CD14-positive monocyte (primary cell): ENCODE data around the gene SLIT3. TPM values are rescaled to one million over a fixed set of nuclear protein-coding genes. Genes with fewer than 3 reads are reported as not detected.

Experiments used
- DNase-seq, 3 donors: peaks; one replicate each; pipeline ENCODE4 v3.0.0-alpha.2; 2011 to 2022
- H2AFZ ChIP-seq: 2 replicates; pipeline ENCODE4 v1.6.0; 2012; ENCODE audit warnings: mild to moderate bottlenecking, low read depth, low read length, inconsistent platforms; ENCODE audit not compliant: insufficient read depth, poor library complexity, severe bottlenecking
- H3K27ac ChIP-seq, 2 donors: 1 replicate in 1 of 2; 2 replicates in 1 of 2; pipeline ENCODE4 v1.5.1; 2012 to 2013; ENCODE audit warnings: low read length in 2 of 2, control low read depth in 1 of 2, inconsistent platforms in 1 of 2, low read depth in 1 of 2, mild to moderate bottlenecking in 1 of 2
- H3K27me3 ChIP-seq, 2 donors: one replicate each; pipeline versions ENCODE4 v1.6.0 to v1.6.1; 2011 to 2013; ENCODE audit warnings: low read length in 2 of 2; ENCODE audit not compliant: control insufficient read depth in 2 of 2, insufficient read depth in 2 of 2
- H3K36me3 ChIP-seq, 2 donors: replicated peaks in 1 of 2; 1 replicate in 1 of 2; 2 replicates in 1 of 2; pipeline versions ENCODE4 v1.5.1 to v1.6.1; 2012 to 2013; ENCODE audit warnings: low read length in 2 of 2, control low read depth in 1 of 2, inconsistent platforms in 1 of 2, mild to moderate bottlenecking in 1 of 2; ENCODE audit not compliant: insufficient read depth in 2 of 2, control insufficient read depth in 1 of 2
- H3K4me1 ChIP-seq, 2 donors: 1 replicate in 1 of 2; 2 replicates in 1 of 2; pipeline versions ENCODE4 v1.5.1 to v1.6.1; 2012 to 2013; ENCODE audit warnings: low read length in 2 of 2, control low read depth in 1 of 2, inconsistent platforms in 1 of 2, mild to moderate bottlenecking in 1 of 2, moderate library complexity in 1 of 2; ENCODE audit not compliant: insufficient read depth in 2 of 2, control insufficient read depth in 1 of 2
- H3K4me2 ChIP-seq: replicated peaks from 2 replicates; pipeline ENCODE3; 2012; ENCODE audit warnings: low read length, moderate library complexity, mild to moderate bottlenecking; ENCODE audit not compliant: poor library complexity, severe bottlenecking; ENCODE audit errors: extremely low read depth
- H3K4me3 ChIP-seq, 3 experiments: fragments of 200-600 bp in 1 of 3; sonication (generic) in 1 of 3; replicated peaks in 1 of 3; 1 replicate in 2 of 3; 2 replicates in 1 of 3; pipeline ENCODE4 v1.5.1; 2011 to 2013; ENCODE audit warnings: low read length in 3 of 3, mild to moderate bottlenecking in 3 of 3, control low read depth in 2 of 3, low read depth in 2 of 3, inconsistent platforms in 1 of 3, moderate library complexity in 1 of 3
- H3K79me2 ChIP-seq: 2 replicates; pipeline ENCODE4 v1.6.0; 2012; ENCODE audit warnings: mild to moderate bottlenecking, control low read depth, inconsistent platforms, low read length, moderate library complexity; ENCODE audit not compliant: insufficient read depth
- H3K9ac ChIP-seq: 2 replicates; pipeline ENCODE4 v1.6.0; 2017; ENCODE audit warnings: low read length, mild to moderate bottlenecking; ENCODE audit not compliant: insufficient read depth, poor library complexity, severe bottlenecking
- H3K9me3 ChIP-seq, 2 donors: replicated peaks in 1 of 2; 1 replicate in 1 of 2; 2 replicates in 1 of 2; pipeline versions ENCODE4 v1.5.1 to v1.6.1; 2012 to 2013; ENCODE audit warnings: low read length in 2 of 2, control low read depth in 1 of 2; ENCODE audit not compliant: control insufficient read depth in 1 of 2, insufficient read depth in 1 of 2
- H4K20me1 ChIP-seq: 2 replicates; pipeline ENCODE4 v1.6.0; 2012; ENCODE audit warnings: mild to moderate bottlenecking, low read length, control low read depth, moderate library complexity; ENCODE audit not compliant: insufficient read depth
- H3K27ac Mint-ChIP-seq, 7 donors: one replicate each; pipeline ENCODE4 v1.8.0; 2020; ENCODE audit warnings: mild to moderate bottlenecking in 7 of 7, mixed read lengths in 7 of 7, moderate library complexity in 6 of 7, inconsistent platforms in 2 of 7
- H3K27me3 Mint-ChIP-seq, 3 donors: one replicate each; pipeline ENCODE4 v1.8.0; 2021 to 2022; ENCODE audit warnings: low read depth in 3 of 3, mild to moderate bottlenecking in 3 of 3, mixed read lengths in 3 of 3, moderate library complexity in 3 of 3, inconsistent platforms in 1 of 3
- H3K36me3 Mint-ChIP-seq, 2 donors: one replicate each; pipeline ENCODE4 v1.8.0; 2020; ENCODE audit warnings: mixed read lengths in 2 of 2, inconsistent platforms in 1 of 2, mild to moderate bottlenecking in 1 of 2
- H3K4me1 Mint-ChIP-seq: one replicate; pipeline ENCODE4 v1.8.0; 2020; ENCODE audit warnings: mild to moderate bottlenecking, mixed read lengths
- H3K4me3 Mint-ChIP-seq, 2 donors: one replicate each; pipeline ENCODE4 v1.8.0; 2020; ENCODE audit warnings: mild to moderate bottlenecking in 2 of 2, mixed read lengths in 2 of 2, moderate library complexity in 1 of 2
- H3K9me3 Mint-ChIP-seq, 7 donors: one replicate each; pipeline ENCODE4 v1.8.0; 2020 to 2022; ENCODE audit warnings: mixed read lengths in 7 of 7, mild to moderate bottlenecking in 6 of 7, moderate library complexity in 6 of 7, inconsistent platforms in 2 of 7
- WGBS: methylation state at CpG from one replicate; pipeline ENCODE4 v1.1.5; 2013; ENCODE audit warnings: missing lambda C conversion rate; ENCODE audit not compliant: insufficient coverage; 5-methylcytosine and 5-hydroxymethylcytosine counted together
- intact Hi-C, 2 donors: fragments of 100-400 bp; cut with micrococcal nuclease; formaldehyde crosslinking; loops; one replicate each; pipeline versions ENCODE4 v1.15.0 to v1.15.1; 2023
- polyA plus RNA-seq, 3 donors: library from polyadenylated mRNA; depleted of rRNA in 1 of 3; unstranded in 2 of 3; stranded (reverse) in 1 of 3; fragments of 300-500 nt in 2 of 3; fragments of >200 nt in 1 of 3; fragmentation: Illumina TruSeq in 2 of 3; gene quantifications; 1 replicate in 2 of 3; 2 replicates in 1 of 3; pipeline ENCODE4 v1.2.3, GENCODE V29; 2012 to 2021
- TF ChIP-seq, protein P1 (sequence below): fragments of 200-600 bp; IDR thresholded peaks from one replicate; pipeline ENCODE4 v1.8.0; 2022; ENCODE audit warnings: antibody characterized with exemption, mild to moderate bottlenecking

Gene SLIT3
- polyA plus RNA-seq, 3 donors = not detected

DNA sequence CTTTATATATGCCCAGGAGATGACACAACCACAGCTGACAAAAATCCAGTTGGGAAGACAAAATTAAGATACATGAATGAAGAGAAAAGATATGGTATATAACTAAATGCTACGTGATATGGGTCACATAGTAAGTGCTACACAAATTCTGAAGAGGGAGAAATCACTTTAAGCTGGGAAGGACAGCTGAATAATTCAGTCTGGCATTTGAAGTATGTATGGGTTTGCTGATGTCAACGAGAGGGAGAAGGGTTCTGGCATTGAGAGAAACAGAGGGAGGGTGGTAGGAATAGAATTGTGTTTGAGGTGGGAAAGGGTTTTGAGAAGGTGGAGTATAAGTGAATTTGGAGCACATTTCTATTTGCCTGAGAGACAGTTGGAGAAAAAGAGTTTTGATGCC lies 6.7 kb upstream of the SLIT3 start:
- WGBS = 44% methylated on average over 2 of the region's 2 CpGs
- no peaks in the 10 kb centered on the region for H3K36me3 Mint-ChIP-seq
- H3K27me3 Mint-ChIP-seq = peaks cover 8 to 16% (median 8%) of the 10 kb centered on the region in 3 donors
- intact Hi-C loops = no loop called here
- Histone ChIP-seq H3K9ac (no peak overlapping the region), H3K9me3 (no peaks in the 10 kb centered on the region), H3K27ac (no peak overlapping the region), H3K27me3 (no peaks in the 10 kb centered on the region), H3K79me2 (no peaks in the 10 kb centered on the region), H3K4me1 (no peaks in the 10 kb centered on the region), H3K36me3 (no peaks in the 10 kb centered on the region), H2AFZ (no peak overlapping the region), H3K4me2 (no peak overlapping the region), H3K4me3 (no peak overlapping the region), H4K20me1 (no peaks in the 10 kb centered on the region)
- TF ChIP-seq, protein P1, sequence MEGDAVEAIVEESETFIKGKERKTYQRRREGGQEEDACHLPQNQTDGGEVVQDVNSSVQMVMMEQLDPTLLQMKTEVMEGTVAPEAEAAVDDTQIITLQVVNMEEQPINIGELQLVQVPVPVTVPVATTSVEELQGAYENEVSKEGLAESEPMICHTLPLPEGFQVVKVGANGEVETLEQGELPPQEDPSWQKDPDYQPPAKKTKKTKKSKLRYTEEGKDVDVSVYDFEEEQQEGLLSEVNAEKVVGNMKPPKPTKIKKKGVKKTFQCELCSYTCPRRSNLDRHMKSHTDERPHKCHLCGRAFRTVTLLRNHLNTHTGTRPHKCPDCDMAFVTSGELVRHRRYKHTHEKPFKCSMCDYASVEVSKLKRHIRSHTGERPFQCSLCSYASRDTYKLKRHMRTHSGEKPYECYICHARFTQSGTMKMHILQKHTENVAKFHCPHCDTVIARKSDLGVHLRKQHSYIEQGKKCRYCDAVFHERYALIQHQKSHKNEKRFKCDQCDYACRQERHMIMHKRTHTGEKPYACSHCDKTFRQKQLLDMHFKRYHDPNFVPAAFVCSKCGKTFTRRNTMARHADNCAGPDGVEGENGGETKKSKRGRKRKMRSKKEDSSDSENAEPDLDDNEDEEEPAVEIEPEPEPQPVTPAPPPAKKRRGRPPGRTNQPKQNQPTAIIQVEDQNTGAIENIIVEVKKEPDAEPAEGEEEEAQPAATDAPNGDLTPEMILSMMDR = no peak
- no peak for DNase-seq
- H3K27ac Mint-ChIP-seq = no peak overlapping the region
- H3K4me3 Mint-ChIP-seq = no peak overlapping the region
- no peaks in the 10 kb centered on the region for H3K4me1 Mint-ChIP-seq
- H3K9me3 Mint-ChIP-seq = peaks cover 0 to 3% (median 0%) of the 10 kb centered on the region in 7 donors

DNA sequence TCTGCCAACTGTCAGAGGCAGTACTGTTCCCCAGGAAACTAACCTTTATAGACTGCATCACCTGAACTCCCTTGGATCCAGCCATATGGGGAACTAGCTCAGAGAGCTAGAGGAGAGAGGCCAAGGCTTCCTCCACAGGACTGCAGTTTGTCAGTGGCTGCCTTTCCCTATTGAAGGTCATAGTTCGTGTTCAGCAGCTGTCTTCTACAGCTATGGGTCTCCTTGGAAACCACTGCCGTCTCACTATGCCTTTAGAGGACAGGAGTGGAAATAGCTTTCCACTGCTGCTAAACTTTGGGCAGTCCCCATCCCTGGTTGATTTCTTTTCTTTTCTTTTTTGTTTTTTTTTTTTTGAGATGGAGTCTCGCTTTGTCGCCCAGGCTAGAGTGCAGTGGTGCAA lies 4.4 kb upstream of the SLIT3 start:
- Histone ChIP-seq H2AFZ (no peak overlapping the region), H3K4me3 (no peak overlapping the region), H3K27ac (no peak overlapping the region), H3K9ac (no peak overlapping the region), H4K20me1 (no peaks in the 10 kb centered on the region), H3K27me3 (peaks cover 7 to 13% of the 10 kb centered on the region in 2 donors), H3K36me3 (no peaks in the 10 kb centered on the region), H3K4me2 (no peak overlapping the region), H3K79me2 (no peaks in the 10 kb centered on the region), H3K9me3 (peaks cover 0 to 10% of the 10 kb centered on the region in 2 donors), H3K4me1 (no peaks in the 10 kb centered on the region)
- no peak overlapping the region for H3K4me3 Mint-ChIP-seq
- H3K9me3 Mint-ChIP-seq = peaks cover 0 to 5% (median 3%) of the 10 kb centered on the region in 7 donors
- WGBS = no CpG with 5 or more reads among the region's 4 CpGs
- TF ChIP-seq, protein P1 = no peak
- DNase-seq = no peak
- no peak overlapping the region for H3K27ac Mint-ChIP-seq
- H3K27me3 Mint-ChIP-seq = peaks cover 21 to 33% (median 28%) of the 10 kb centered on the region in 3 donors
- no peaks in the 10 kb centered on the region for H3K36me3 Mint-ChIP-seq
- H3K4me1 Mint-ChIP-seq = peaks cover 2% of the 10 kb centered on the region
- intact Hi-C loops = no loop called here
